Measurements from ENCODE around the gene DCLK1. TPM values are rescaled to one million over a fixed set of nuclear protein-coding genes. Genes with fewer than 3 reads are reported as not detected.

Gene DCLK1
- total RNA-seq, 3 donors from 2014 or later (not counting 1 experiment from before 2014, with no cell fraction given) = not detected

DNA sequence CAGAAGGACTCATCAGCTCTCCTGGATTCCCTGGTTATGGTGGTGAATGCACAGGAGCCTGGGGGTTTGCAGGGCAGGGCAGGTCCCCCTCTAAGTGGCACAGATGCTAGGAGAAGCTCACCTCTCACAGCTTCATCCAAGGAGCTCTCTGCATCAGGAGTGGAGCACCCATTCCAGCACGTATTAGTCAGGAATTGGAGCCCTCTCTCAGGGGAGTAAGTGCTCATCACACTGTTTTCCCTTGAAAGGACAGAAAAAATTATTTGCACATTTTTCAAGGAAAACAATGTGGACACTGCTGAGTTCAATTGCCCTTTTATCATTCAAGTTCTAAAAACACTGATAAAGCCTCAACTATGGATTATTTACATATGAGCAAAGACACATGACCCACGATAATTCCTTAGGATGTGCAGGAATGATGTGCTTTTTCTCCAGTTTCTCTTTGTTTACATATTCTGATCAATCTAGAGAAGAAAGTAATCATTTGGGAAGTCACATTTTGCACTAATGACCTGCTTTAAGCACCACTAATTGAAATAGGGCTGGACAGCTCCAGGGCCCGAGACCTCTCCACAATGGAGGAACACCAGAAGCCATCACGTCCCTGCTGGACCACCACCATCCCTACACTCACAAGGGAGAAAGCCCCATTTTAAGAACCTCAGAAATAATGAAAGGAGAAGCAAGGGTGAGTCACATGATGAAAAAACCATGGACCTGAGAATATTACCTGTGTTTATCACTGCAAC lies 42.6 kb upstream of the DCLK1 start:
- TF ChIP-seq, protein P1, sequence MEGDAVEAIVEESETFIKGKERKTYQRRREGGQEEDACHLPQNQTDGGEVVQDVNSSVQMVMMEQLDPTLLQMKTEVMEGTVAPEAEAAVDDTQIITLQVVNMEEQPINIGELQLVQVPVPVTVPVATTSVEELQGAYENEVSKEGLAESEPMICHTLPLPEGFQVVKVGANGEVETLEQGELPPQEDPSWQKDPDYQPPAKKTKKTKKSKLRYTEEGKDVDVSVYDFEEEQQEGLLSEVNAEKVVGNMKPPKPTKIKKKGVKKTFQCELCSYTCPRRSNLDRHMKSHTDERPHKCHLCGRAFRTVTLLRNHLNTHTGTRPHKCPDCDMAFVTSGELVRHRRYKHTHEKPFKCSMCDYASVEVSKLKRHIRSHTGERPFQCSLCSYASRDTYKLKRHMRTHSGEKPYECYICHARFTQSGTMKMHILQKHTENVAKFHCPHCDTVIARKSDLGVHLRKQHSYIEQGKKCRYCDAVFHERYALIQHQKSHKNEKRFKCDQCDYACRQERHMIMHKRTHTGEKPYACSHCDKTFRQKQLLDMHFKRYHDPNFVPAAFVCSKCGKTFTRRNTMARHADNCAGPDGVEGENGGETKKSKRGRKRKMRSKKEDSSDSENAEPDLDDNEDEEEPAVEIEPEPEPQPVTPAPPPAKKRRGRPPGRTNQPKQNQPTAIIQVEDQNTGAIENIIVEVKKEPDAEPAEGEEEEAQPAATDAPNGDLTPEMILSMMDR (IDR thresholded peaks at IDR 0.05) = no peak
- Histone ChIP-seq H3K27ac (ENCODE audit: low read length) (no peak overlapping the region), H3K9me3 (ENCODE audit: control insufficient read depth, insufficient read depth, low read length) (no peaks in the 10 kb centered on the region), H3K4me3 (ENCODE audit: low read length) (no peak overlapping the region), H3K4me1 (ENCODE audit: control insufficient read depth, insufficient read depth, low read length) (no peaks in the 10 kb centered on the region), H3K36me3 (ENCODE audit: control insufficient read depth, insufficient read depth, low read length) (no peaks in the 10 kb centered on the region), H3K27me3 (ENCODE audit: control insufficient read depth, insufficient read depth, low read length) (no peaks in the 10 kb centered on the region)
- H3K27me3 Mint-ChIP-seq (ENCODE audit: low read depth in 2 of 2) = no peaks in the 10 kb centered on the region
- intact Hi-C loops (cut with micrococcal nuclease) = no loop called here
- H3K4me1 Mint-ChIP-seq = no peaks in the 10 kb centered on the region
- H3K36me3 Mint-ChIP-seq = no peaks in the 10 kb centered on the region
- 86% methylated on average over 3 of the region's 4 CpGs for WGBS (ENCODE audit: insufficient coverage)
- ATAC-seq = no peak
- no peak overlapping the region for H3K27ac Mint-ChIP-seq
- no peak for DNase-seq
- peaks cover 2 to 3% of the 10 kb centered on the region in 2 donors for H3K9me3 Mint-ChIP-seq
- H3K4me3 Mint-ChIP-seq = no peak overlapping the region

- Histone ChIP-seq H3K36me3 (ENCODE audit: control insufficient read depth, insufficient read depth, low read length) (no peaks in the 10 kb centered on the region), H3K4me1 (ENCODE audit: control insufficient read depth, insufficient read depth, low read length) (no peaks in the 10 kb centered on the region), H3K27ac (ENCODE audit: low read length) (no peak overlapping the region), H3K9me3 (ENCODE audit: control insufficient read depth, insufficient read depth, low read length) (no peaks in the 10 kb centered on the region), H3K27me3 (ENCODE audit: control insufficient read depth, insufficient read depth, low read length) (no peaks in the 10 kb centered on the region), H3K4me3 (ENCODE audit: low read length) (no peak overlapping the region)
- Mint-ChIP-seq H3K4me3 (no peak overlapping the region), H3K4me1 (no peaks in the 10 kb centered on the region), H3K9me3 (peaks cover 7 to 13% of the 10 kb centered on the region in 2 donors), H3K36me3 (no peaks in the 10 kb centered on the region), H3K27me3 (ENCODE audit: low read depth in 2 of 2) (no peaks in the 10 kb centered on the region), H3K27ac (no peak overlapping the region)
- TF ChIP-seq, protein P1 (IDR thresholded peaks at IDR 0.05) = no peak
- intact Hi-C loops (cut with micrococcal nuclease) = no loop called here
- 86% methylated on average over 5 of the region's 5 CpGs for WGBS (ENCODE audit: insufficient coverage)
- ATAC-seq (no peak), DNase-seq (no peak)
Measured at GRCh38 chr13:36166046-36166445, 34.9 kb upstream of the DCLK1 start.

DNA sequence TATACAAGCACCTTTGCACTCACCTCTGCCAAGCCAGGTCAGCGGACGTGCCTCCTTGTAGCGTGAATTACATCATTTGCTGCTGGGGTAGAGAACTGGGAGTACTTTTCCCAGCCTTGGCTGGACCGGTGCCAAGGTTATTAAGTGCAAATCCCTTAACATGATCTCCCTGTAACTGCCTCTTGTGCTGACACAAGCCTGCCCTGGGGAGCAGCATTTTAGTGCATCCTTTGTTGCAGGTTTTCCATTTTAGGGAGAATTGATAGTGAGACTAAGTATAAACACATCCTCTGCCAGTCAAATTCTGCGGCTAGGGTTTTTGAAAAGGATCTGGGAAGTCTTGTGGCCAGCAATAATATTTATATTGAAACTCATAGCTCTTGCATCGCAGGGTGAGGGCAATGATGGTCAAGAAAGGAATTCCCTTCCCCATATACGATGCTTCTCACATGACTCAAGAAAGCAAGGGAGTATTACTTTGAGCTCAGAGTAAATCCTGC lies 32.7 kb upstream of the DCLK1 start:
- no peaks in the 10 kb centered on the region for H3K4me1 Mint-ChIP-seq
- Histone ChIP-seq H3K27me3 (ENCODE audit: control insufficient read depth, insufficient read depth, low read length) (no peaks in the 10 kb centered on the region), H3K27ac (ENCODE audit: low read length) (no peak overlapping the region), H3K9me3 (ENCODE audit: control insufficient read depth, insufficient read depth, low read length) (no peaks in the 10 kb centered on the region), H3K4me1 (ENCODE audit: control insufficient read depth, insufficient read depth, low read length) (no peaks in the 10 kb centered on the region), H3K4me3 (ENCODE audit: low read length) (no peak overlapping the region), H3K36me3 (ENCODE audit: control insufficient read depth, insufficient read depth, low read length) (no peaks in the 10 kb centered on the region)
- DNase-seq (no peak), ATAC-seq (no peak)
- no peak overlapping the region for H3K27ac Mint-ChIP-seq
- intact Hi-C loops (cut with micrococcal nuclease) = no loop called here
- peaks cover 10 to 24% of the 10 kb centered on the region in 2 donors for H3K9me3 Mint-ChIP-seq
- no peaks in the 10 kb centered on the region for H3K27me3 Mint-ChIP-seq (ENCODE audit: low read depth in 2 of 2)
- 87% methylated on average over 6 of the region's 7 CpGs for WGBS (ENCODE audit: insufficient coverage)
- TF ChIP-seq, protein P1 (IDR thresholded peaks at IDR 0.05) = no peak
- H3K36me3 Mint-ChIP-seq = no peaks in the 10 kb centered on the region
- H3K4me3 Mint-ChIP-seq = no peak overlapping the region

All from natural killer cell (primary cell).